ENCODE results near the gene TRIM13. TPM values are rescaled to one million over a fixed set of nuclear protein-coding genes. Genes with fewer than 3 reads are reported as not detected.
"Not testable (repeated sequence)": the region's sequence is repeated elsewhere in the genome, so short reads cannot be mapped to it uniquely, and the experiment has no call there.

TRIM13 gene
- total RNA-seq, 1 donor, result 25.6 TPM

DNA sequence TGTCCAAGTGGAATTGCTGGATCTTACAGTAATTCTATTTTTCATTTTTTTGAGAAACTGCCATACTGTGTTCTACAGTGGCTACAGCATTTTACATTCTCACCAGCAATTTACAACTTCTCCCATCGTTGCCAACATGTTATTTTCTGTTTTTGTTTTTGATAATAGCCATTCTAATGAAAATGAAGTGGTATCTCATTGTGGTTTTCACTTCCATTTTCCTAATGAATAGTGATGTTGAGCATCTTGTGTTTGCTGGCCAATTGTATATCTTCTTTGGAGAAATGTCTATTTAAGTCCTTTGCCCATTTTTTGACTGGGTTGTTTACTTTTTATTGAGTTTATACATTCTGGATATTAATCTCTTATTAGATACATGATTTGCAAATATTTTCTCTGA, 57.0 kb downstream of the TRIM13 start:
- TF ChIP-seq, protein P1, sequence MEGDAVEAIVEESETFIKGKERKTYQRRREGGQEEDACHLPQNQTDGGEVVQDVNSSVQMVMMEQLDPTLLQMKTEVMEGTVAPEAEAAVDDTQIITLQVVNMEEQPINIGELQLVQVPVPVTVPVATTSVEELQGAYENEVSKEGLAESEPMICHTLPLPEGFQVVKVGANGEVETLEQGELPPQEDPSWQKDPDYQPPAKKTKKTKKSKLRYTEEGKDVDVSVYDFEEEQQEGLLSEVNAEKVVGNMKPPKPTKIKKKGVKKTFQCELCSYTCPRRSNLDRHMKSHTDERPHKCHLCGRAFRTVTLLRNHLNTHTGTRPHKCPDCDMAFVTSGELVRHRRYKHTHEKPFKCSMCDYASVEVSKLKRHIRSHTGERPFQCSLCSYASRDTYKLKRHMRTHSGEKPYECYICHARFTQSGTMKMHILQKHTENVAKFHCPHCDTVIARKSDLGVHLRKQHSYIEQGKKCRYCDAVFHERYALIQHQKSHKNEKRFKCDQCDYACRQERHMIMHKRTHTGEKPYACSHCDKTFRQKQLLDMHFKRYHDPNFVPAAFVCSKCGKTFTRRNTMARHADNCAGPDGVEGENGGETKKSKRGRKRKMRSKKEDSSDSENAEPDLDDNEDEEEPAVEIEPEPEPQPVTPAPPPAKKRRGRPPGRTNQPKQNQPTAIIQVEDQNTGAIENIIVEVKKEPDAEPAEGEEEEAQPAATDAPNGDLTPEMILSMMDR (IDR thresholded peaks at IDR 0.05; ENCODE audit: insufficient read depth, low read length), result no peak

DNA sequence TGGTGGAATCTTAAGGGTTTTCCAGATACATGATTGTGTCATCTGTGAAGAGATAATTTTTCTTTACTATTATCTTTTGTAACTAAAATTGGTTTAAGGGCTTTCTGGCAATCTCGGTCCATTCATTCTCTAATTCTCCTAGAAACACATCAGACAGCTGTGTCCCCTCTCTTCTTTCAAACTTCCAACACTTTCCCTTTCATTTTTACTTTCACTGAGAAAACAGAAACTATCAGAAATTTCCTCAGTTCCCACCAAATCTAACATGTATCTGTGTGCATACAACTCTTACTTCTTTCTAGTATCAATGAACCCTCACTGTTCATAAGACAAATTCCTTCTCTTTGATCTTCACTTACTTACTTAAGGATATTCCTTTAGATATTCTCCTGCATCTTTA, 58.6 kb downstream of the TRIM13 start:
- no peak overlapping the region for H3K4me3 ChIP-seq (ENCODE audit: low read depth, low read length)
- TF ChIP-seq, protein P1 (IDR thresholded peaks at IDR 0.05; ENCODE audit: insufficient read depth, low read length), result no peak
- DNase-seq (ENCODE audit: low read depth), result no peak

More for the DNA sequence above, 57.0 kb downstream of the TRIM13 start:
- H3K4me3 ChIP-seq (ENCODE audit: low read depth, low read length), result no peak overlapping the region
- DNase-seq (ENCODE audit: low read depth), result no peak

DNA sequence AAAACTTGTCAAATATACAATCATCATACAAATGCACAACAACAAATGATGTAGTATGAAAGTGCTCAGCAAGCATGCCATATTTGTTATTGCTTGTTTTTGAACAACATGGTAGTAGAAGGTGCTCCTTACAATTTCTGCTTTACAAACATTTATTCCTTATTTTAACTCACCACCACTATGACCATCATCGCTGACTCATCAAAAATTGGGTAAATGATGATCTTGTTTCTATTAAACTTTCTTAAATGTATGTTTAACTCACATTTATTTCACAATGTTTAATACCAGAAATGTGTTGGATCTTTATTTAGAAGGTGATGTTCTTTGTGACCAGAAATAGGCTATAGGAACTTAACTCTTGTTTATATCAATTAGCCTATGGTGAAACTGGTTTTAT, 63.9 kb downstream of the TRIM13 start:
- TF ChIP-seq, protein P1 (IDR thresholded peaks at IDR 0.05; ENCODE audit: insufficient read depth, low read length), result no peak
- no peak overlapping the region for H3K4me3 ChIP-seq (ENCODE audit: low read depth, low read length)
- no peak for DNase-seq (ENCODE audit: low read depth)

DNA sequence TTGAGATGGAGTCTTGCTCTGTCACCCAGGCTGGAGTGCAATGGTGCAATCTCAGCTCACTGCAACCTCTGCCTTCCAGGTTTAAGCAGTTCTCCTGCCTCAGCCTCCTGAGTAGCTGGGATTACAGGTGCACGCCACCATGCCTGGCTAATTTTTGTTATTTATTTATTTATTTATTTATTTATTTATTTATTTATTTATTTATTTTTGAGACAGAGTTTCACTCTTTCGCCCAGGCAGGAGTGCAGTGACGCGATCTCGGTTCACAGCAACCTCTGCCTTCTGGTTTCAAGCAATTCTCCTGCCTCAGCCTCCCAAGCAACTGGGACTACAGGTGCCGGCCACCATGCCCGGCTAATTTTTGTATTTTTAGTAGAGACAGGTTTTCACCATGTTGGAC, 65.5 kb downstream of the TRIM13 start:
- not testable (repeated sequence) for DNase-seq (ENCODE audit: low read depth); H3K4me3 ChIP-seq (ENCODE audit: low read depth, low read length)

DNA sequence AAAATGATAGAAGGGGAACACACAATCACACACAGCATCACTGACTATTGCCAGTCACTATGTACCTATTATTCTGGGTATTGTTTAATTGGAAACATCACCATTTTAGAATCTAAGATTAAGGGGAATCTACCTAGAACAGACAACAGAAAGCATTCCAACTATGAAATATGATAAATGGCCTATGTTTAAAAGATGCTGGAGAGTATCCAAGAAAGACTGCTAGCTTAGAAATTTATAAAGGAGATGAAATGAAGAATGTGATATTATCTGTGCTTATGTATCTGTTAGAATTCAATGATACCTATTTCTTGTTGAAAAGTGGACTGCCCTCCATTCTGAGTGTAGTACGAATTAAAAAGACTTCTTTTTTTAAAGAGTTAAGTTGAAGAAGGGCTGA, 68.9 kb downstream of the TRIM13 start:
- DNase-seq (ENCODE audit: low read depth), result no peak
- TF ChIP-seq, protein P1 (IDR thresholded peaks at IDR 0.05; ENCODE audit: insufficient read depth, low read length), result no peak
- H3K4me3 ChIP-seq (ENCODE audit: low read depth, low read length), result no peak overlapping the region

Small RNA genes within 50 kb of the gene (small RNA-seq; reads per million reads assigned to genes)
- gene MIR16-1, result 13.0 reads per million, percentile 94 among the genes with 10 or more reads in this experiment
- not detected for gene MIR3613
- not detected for gene RF02105
- not detected for gene RF02106
- gene RF02107, result not detected
- not detected for gene RF02108

Other genes with a start within 250 kb of the TRIM13 start
- gene KPNA3, start 204.4 kb upstream of the TRIM13 start, total RNA-seq (ENCODE audit: low replicate concordance), result 20.3 and 46.6 TPM in 2 replicates
- 2.4 and 5.3 TPM in 2 replicates for gene SPRYD7, start 60.7 kb upstream of the TRIM13 start, total RNA-seq (ENCODE audit: low replicate concordance)
- 1.4 and 2.9 TPM in 2 replicates for gene KCNRG, start 18.4 kb downstream of the TRIM13 start, total RNA-seq (ENCODE audit: low replicate concordance)

Measured in fibroblast of the aortic adventitia (primary cell).